GM12874 (cell line): ENCODE data around the gene ABHD16B.

Source experiments
- TF ChIP-seq, protein P1 (sequence below): IDR thresholded peaks from 2 replicates; pipeline ENCODE4 v1.5.1; 2011; ENCODE audit warnings: low read depth, mild to moderate bottlenecking, control low read depth, low read length, moderate library complexity; ENCODE audit not compliant: insufficient read depth

Gene ABHD16B

DNA sequence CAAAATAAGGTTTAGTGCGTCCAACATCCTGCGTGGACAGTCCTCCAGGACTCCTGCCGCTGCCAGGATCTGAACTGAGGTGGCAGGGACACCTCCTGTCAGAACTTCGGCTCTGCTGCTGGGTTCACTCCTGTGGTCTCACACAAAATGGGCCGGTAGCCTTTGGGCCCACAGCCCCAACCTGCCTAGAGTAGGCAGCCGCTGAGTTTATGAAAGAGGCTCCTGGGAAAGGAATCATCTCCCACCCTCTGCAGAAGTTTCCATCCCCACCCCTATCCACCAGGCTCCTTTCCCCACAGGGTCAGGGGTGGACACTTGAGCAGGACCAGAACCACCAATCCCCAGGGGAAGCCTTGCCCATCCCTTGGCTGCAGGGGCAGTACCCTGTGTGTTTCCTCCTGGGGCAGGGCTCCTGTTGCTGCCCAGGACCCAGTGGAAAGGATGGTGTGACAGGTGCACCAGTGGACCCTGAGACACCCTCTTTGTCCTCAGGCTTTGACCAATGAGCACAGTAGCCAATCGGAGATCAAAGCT, 2.1 kb upstream of the ABHD16B start:
- TF ChIP-seq, protein P1, sequence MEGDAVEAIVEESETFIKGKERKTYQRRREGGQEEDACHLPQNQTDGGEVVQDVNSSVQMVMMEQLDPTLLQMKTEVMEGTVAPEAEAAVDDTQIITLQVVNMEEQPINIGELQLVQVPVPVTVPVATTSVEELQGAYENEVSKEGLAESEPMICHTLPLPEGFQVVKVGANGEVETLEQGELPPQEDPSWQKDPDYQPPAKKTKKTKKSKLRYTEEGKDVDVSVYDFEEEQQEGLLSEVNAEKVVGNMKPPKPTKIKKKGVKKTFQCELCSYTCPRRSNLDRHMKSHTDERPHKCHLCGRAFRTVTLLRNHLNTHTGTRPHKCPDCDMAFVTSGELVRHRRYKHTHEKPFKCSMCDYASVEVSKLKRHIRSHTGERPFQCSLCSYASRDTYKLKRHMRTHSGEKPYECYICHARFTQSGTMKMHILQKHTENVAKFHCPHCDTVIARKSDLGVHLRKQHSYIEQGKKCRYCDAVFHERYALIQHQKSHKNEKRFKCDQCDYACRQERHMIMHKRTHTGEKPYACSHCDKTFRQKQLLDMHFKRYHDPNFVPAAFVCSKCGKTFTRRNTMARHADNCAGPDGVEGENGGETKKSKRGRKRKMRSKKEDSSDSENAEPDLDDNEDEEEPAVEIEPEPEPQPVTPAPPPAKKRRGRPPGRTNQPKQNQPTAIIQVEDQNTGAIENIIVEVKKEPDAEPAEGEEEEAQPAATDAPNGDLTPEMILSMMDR, result no peak

DNA sequence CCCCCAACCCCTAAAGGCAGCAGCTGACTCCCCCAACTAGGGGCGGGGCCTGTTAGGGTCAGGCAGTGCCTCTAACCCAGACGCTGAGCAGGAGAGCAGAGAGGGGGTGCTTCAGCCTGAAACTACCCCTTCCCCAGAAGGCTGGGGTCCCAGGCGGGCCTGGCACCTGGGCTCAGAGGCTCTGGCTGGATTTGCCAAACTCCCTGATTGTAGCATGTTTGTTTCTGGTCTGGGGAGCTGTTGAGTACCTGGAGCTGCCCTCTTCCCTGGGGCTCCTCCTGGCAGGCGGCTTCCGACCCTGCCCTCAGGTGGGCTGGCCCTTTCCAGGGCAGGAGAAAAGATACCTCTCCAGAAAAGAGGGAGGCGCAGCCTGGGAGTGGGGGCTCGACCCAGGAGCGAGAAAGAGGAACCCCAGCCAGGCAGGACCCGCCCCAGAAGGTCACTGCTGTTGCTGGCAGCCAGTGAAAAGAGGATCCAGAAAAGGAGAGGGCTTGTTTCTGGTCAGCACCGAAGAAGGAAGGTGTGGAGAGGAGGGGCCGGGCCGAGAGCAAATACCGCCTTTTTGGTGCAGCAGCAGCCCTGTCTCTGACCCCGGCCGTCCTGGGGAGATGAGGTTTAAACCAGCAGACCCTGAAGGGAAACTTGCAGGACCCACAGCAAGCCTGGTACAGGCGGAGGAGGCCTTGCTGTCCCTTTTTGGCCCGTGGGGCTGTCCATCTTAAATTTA, 810 bp upstream of the ABHD16B start:
- TF ChIP-seq, protein P1, result no peak

- TF ChIP-seq, protein P1, result no peak
Measured at GRCh38 chr20:63861981-63862901, 943 bp downstream of the ABHD16B start.

DNA sequence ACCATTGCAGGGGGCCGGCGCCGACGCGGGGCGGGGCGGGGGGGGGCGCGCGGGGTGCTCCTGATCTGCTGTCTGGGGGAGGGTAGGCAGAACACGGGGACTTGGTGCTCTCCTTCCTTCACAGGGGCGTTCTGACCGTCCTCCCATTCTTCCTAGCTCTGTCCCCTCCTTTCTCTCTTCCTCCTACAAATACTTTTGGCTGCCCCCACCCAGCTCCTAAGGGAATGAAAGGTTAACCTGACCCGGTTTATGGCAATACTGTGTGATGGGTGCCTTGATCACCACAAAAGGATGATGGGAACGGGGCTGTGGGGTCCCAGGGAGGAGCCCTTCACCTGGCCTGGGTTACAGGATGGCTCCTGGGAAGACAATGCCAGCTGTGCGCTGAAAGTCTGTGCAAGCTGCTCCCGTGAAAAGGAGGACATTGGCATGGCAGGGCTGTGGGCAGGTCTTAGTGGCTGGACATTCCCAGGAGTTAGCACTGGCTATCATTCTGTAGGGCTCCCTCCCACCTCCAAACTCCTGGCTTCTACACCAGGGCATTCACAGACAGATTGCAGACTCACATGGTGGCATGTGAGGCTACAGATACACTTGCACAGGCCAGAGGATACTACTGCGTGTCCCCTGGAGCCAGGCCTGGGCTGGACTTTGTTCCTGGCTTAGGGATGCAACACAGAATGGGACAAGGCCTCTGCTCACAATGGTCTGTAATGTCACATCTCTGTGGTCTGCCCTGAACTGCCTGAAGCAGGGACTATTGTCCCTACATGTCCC, 1.9 kb downstream of the ABHD16B start:
- TF ChIP-seq, protein P1, result no peak

DNA sequence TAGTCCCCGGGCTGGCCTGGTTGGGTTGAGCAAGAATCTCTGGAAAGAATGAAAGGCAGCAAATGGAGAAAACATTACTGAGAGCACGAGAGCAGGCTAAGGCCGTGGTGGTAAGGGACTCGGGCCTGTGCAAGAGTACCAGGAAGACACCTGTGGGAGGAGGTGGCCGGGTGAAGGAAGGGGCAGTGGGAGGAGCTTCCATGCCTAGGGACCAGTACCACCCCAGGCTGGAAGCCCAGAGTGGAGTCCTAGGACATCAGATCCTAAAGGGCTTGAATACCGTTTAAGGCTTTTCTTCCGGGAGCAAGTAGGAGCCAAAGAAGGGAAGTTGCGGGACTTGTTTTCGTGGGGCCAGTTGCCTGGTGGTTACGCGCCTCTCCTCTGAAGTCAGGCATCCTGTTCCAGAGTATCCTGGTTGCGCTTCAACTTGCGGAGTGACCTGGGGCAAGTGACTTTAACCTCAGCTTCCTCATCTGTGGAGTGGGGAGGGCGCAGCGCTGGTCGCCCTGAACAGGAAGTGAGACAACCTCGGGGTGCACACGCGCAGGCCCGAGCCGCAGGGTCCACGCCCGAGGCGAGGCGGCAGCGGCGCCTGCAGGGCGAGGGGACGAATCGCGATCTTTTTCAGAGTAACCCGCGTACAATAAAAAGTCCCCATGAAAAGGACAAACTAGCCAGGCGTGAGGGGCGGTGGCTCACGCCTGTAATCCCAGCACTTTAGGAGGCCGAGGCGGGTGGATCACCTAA, 2.7 kb downstream of the ABHD16B start:
- TF ChIP-seq, protein P1, result peak; percentile 88

- TF ChIP-seq, protein P1, result no peak
Measured at GRCh38 chr20:63864545-63864977, 3.3 kb downstream of the ABHD16B start.
